ENCODE data around the gene TLE7.

The TLE7 gene

GRCh38 chr16:71389330-71389729 lies 52.5 kb downstream of the TLE7 start:
- no peak for DNase-seq (ENCODE audit: extremely low read depth, low read depth)

GRCh38 chr16:71387045-71387871 lies 54.6 kb downstream of the TLE7 start:
- no peak for DNase-seq (ENCODE audit: extremely low read depth, low read depth)
- TF ChIP-seq CTCF (IDR thresholded peaks at IDR 0.05; ENCODE audit: low read depth, low read length) = no peak

More at GRCh38 chr16:71389330-71389729, 52.5 kb downstream of the TLE7 start:
- TF ChIP-seq CTCF (IDR thresholded peaks at IDR 0.05; ENCODE audit: low read depth, low read length) = no peak

GRCh38 chr16:71384073-71384724 lies 57.7 kb downstream of the TLE7 start:
- no peak for TF ChIP-seq CTCF (IDR thresholded peaks at IDR 0.05; ENCODE audit: low read depth, low read length)
- no peak for DNase-seq (ENCODE audit: extremely low read depth, low read depth)

- TF ChIP-seq CTCF (IDR thresholded peaks at IDR 0.05; ENCODE audit: low read depth, low read length) = no peak
Observed at GRCh38 chr16:71383054-71383773, 58.6 kb downstream of the TLE7 start.

GRCh38 chr16:71380831-71381230 lies 61.0 kb downstream of the TLE7 start:
- no peak for DNase-seq (ENCODE audit: extremely low read depth, low read depth)
- TF ChIP-seq CTCF (IDR thresholded peaks at IDR 0.05; ENCODE audit: low read depth, low read length) = no peak

More at GRCh38 chr16:71383054-71383773, 58.6 kb downstream of the TLE7 start:
- no peak for DNase-seq (ENCODE audit: extremely low read depth, low read depth)

Data from AG09319 (cell line).